PFSK-1 (cell line): ENCODE measurements around the gene IL1R2.

Experiments
- FOXP2 ChIP-seq: optimal IDR thresholded peaks from 2 replicates; pipeline ENCODE3; 2011; ENCODE audit warnings: borderline replicate concordance, control low read depth, inconsistent platforms; ENCODE audit not compliant: insufficient read depth; ENCODE audit errors: extremely low read length, extremely low read depth
- POLR2AphosphoS5 ChIP-seq: IDR thresholded peaks from 2 replicates; pipeline ENCODE4 v1.6.1; 2012; ENCODE audit warnings: low read depth, mild to moderate bottlenecking, control low read depth, low read length, moderate library complexity
- SIN3A ChIP-seq: IDR thresholded peaks from 2 replicates; pipeline ENCODE4 v1.6.1; 2012; ENCODE audit warnings: mild to moderate bottlenecking, low read length, moderate library complexity, borderline replicate concordance; ENCODE audit not compliant: insufficient read depth
- TAF1 ChIP-seq: IDR thresholded peaks from 2 replicates; pipeline ENCODE4 v1.6.1; 2012; ENCODE audit warnings: low read length, control low read depth, borderline replicate concordance; ENCODE audit not compliant: insufficient read depth
- TF ChIP-seq, protein P1 (sequence below), 2 experiments: IDR thresholded peaks; 2 replicates each; pipeline versions ENCODE4 v1.6.1 to v1.8.0; 2011 to 2012; ENCODE audit warnings: low read depth in 2 of 2, low read length in 2 of 2, control low read depth in 1 of 2, inconsistent platforms in 1 of 2, mild to moderate bottlenecking in 1 of 2, moderate library complexity in 1 of 2; ENCODE audit not compliant: insufficient read depth in 1 of 2

DNA sequence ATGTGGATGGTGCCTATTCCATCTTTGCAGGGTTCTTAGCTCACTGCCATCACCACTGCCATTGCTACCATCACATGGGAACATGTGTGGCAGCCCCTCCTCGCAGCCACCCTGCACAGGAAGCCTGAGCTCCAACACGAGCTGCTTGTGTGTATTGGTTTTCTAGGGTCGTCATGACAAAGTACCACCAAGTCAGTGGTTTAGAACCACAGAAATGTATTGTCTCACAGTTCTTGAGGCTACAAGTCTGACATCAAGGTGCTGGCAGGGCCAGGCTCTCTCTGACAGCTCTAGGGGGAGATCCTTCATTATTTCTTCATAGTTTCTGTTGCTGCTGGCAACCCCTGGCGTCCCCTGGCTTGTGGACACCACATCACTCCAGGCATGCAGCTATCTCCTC, 10.3 kb upstream of the IL1R2 start:
- no peak for TF ChIP-seq TAF1
- no peak for TF ChIP-seq POLR2AphosphoS5
- TF ChIP-seq FOXP2: no peak
- TF ChIP-seq, protein P1, sequence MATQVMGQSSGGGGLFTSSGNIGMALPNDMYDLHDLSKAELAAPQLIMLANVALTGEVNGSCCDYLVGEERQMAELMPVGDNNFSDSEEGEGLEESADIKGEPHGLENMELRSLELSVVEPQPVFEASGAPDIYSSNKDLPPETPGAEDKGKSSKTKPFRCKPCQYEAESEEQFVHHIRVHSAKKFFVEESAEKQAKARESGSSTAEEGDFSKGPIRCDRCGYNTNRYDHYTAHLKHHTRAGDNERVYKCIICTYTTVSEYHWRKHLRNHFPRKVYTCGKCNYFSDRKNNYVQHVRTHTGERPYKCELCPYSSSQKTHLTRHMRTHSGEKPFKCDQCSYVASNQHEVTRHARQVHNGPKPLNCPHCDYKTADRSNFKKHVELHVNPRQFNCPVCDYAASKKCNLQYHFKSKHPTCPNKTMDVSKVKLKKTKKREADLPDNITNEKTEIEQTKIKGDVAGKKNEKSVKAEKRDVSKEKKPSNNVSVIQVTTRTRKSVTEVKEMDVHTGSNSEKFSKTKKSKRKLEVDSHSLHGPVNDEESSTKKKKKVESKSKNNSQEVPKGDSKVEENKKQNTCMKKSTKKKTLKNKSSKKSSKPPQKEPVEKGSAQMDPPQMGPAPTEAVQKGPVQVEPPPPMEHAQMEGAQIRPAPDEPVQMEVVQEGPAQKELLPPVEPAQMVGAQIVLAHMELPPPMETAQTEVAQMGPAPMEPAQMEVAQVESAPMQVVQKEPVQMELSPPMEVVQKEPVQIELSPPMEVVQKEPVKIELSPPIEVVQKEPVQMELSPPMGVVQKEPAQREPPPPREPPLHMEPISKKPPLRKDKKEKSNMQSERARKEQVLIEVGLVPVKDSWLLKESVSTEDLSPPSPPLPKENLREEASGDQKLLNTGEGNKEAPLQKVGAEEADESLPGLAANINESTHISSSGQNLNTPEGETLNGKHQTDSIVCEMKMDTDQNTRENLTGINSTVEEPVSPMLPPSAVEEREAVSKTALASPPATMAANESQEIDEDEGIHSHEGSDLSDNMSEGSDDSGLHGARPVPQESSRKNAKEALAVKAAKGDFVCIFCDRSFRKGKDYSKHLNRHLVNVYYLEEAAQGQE (IDR thresholded peaks at IDR 0.05; ENCODE audit: insufficient read depth in 1 of 2, low read depth in 2 of 2, low read length in 2 of 2): no peak
- no peak for TF ChIP-seq SIN3A
